Measurements from ENCODE around the gene COL5A1.

COL5A1 gene

GRCh38 chr9:134661791-134662142, 20.2 kb downstream of the COL5A1 start:
- CTCF ChIA-PET = no interaction called here
- DNase-seq (ENCODE audit: extremely low spot score) = no peak
- POLR2A ChIA-PET = no interaction called here

GRCh38 chr9:134662143-134662876, 20.7 kb downstream of the COL5A1 start:
- ChIA-PET CTCF (no interaction called here), POLR2A (no interaction called here)
- no peak for TF ChIP-seq CTCF (IDR thresholded peaks at IDR 0.05; ENCODE audit: control extremely low read depth, extremely low read depth, low read depth, missing control alignments)
- DNase-seq (ENCODE audit: extremely low spot score) = no peak

More at GRCh38 chr9:134661791-134662142, 20.2 kb downstream of the COL5A1 start:
- no peak for TF ChIP-seq CTCF (IDR thresholded peaks at IDR 0.05; ENCODE audit: control extremely low read depth, extremely low read depth, low read depth, missing control alignments)

GRCh38 chr9:134663084-134663483, 21.5 kb downstream of the COL5A1 start:
- no peak for DNase-seq (ENCODE audit: extremely low spot score)
- TF ChIP-seq CTCF (IDR thresholded peaks at IDR 0.05; ENCODE audit: control extremely low read depth, extremely low read depth, low read depth, missing control alignments) = no peak
- CTCF ChIA-PET = no interaction called here
- POLR2A ChIA-PET = no interaction called here

GRCh38 chr9:134663753-134664415, 22.3 kb downstream of the COL5A1 start:
- ChIA-PET CTCF (no interaction called here), POLR2A (no interaction called here)
- no peak for TF ChIP-seq CTCF (IDR thresholded peaks at IDR 0.05; ENCODE audit: control extremely low read depth, extremely low read depth, low read depth, missing control alignments)
- DNase-seq (ENCODE audit: extremely low spot score) = no peak

GRCh38 chr9:134664446-134664845, 22.8 kb downstream of the COL5A1 start:
- POLR2A ChIA-PET = no interaction called here
- CTCF ChIA-PET = no interaction called here
- no peak for TF ChIP-seq CTCF (IDR thresholded peaks at IDR 0.05; ENCODE audit: control extremely low read depth, extremely low read depth, low read depth, missing control alignments)
- no peak for DNase-seq (ENCODE audit: extremely low spot score)

- no peak for DNase-seq (ENCODE audit: extremely low spot score)
- TF ChIP-seq CTCF (IDR thresholded peaks at IDR 0.05; ENCODE audit: control extremely low read depth, extremely low read depth, low read depth, missing control alignments) = no peak
- CTCF ChIA-PET = no interaction called here
- POLR2A ChIA-PET = no interaction called here
Measured at GRCh38 chr9:134666208-134666607, 24.6 kb downstream of the COL5A1 start.
